GM13976 (cell line): Measurements from ENCODE around the gene ARMH3.

Experiments
- DNase-seq: peaks from one replicate; pipeline ENCODE4 v3.0.0; 2012; ENCODE audit warnings: low spot score
- CTCF ChIP-seq: IDR thresholded peaks from 2 replicates; pipeline ENCODE4 v1.5.1; 2012; ENCODE audit warnings: borderline replicate concordance, mild to moderate bottlenecking; ENCODE audit not compliant: insufficient read depth; ENCODE audit errors: extremely low read depth, missing control alignments, control extremely low read depth
- in situ Hi-C: fragments of 300-500 bp; cut with MboI; formaldehyde crosslinking; loops from one replicate; pipeline ENCODE4 v1.12.0; 2022; ENCODE audit warnings: low sequenced_read_pairs, mixed read lengths, inconsistent platforms; ENCODE audit not compliant: unreplicated experiment

The ARMH3 gene

DNA sequence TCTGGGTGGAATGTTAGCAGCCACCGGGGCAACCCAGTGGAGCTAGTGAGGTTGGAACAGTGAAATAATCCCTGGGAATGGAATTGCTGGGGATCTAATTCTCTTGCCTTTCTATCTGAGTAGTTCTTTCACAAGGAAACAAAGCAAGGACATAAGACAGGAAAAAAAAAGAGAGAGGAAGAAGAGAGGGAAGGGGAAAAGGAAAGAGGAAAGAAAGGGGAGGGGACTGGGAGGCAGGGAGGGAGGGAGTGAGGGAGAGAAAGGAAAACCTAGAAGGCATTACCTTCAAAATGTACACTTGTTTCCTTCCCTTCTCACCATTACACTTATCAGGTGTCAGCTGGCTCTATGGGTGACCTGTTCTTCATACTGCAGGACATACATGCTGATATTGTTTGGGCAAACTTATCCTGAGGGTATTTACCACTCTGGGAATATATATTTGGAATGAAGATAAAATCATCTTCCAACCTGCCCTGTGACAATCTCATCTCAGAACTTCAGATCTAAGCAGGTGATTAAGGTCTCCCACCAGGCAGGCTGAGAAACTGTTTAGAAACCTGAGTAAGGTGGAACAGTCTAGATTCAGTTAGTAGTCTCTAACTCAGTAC, 162.4 kb downstream of the ARMH3 start:
- in situ Hi-C loops = loop anchor here (5.0 kb wide), 1 partner anchor 109 kb away; no protein-coding TSS in a partner anchor
- DNase-seq = no peak
- TF ChIP-seq CTCF = no peak

DNA sequence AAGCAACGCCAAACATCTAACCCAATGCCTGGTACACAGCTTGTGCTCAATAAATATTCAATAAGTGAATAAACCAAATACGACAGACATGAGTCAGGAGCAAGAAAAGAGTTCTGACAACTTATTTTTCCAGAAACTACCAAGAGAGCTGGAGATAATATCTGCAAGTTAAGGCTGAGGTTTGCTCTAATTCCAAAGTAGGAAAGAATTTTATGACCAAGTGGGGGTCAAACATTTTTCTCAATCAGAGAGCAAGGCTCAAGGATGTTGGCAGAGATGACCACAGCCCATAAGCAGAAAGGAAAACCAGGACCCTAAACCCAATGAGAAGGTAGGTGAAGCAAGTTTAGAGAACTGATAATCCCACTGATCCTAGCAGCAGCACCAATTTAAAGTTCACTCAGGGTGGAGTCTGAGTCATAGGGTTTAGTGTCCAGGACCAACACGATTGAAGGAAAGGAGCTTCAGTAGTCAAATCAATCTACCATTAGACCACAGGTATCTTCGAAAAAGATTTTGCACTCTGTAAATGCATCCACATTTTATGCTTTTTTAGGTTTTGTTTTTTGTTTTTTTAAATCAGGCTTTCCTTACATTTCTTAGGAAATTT, 163.1 kb downstream of the ARMH3 start:
- in situ Hi-C loops = loop anchor here (5.0 kb wide), 1 partner anchor 109 kb away; no protein-coding TSS in a partner anchor
- TF ChIP-seq CTCF = no peak
- no peak for DNase-seq

GRCh38 chr10:101889256-101890210, 166.4 kb downstream of the ARMH3 start:
- peak; percentile 68 for DNase-seq

GRCh38 chr10:101888251-101888949, 167.6 kb downstream of the ARMH3 start:
- DNase-seq = no peak
- no peak for TF ChIP-seq CTCF
- in situ Hi-C loops = no loop called here

More at GRCh38 chr10:101889256-101890210, 166.4 kb downstream of the ARMH3 start:
- in situ Hi-C loops = loop anchor here (5.0 kb wide), 1 partner anchor 113 kb away; no protein-coding TSS in a partner anchor
- TF ChIP-seq CTCF = peak; percentile 81

GRCh38 chr10:101887775-101888174, 168.2 kb downstream of the ARMH3 start:
- DNase-seq = no peak
- no peak for TF ChIP-seq CTCF
- in situ Hi-C loops = no loop called here
